GM18526 (cell line): ENCODE results near the gene GCH1.

Source experiments
- POLR2A ChIP-seq: IDR thresholded peaks from 3 replicates; pipeline ENCODE4 v1.6.1; 2011; ENCODE audit not compliant: insufficient read length; ENCODE audit errors: extremely low read depth

GCH1 gene

GRCh38 chr14:54815515-54815914 lies 87.1 kb downstream of the GCH1 start:
- no peak for TF ChIP-seq POLR2A

- no peak for TF ChIP-seq POLR2A
Observed at GRCh38 chr14:54815016-54815415, 87.6 kb downstream of the GCH1 start.

GRCh38 chr14:54814076-54814475 lies 88.5 kb downstream of the GCH1 start:
- TF ChIP-seq POLR2A, result no peak

GRCh38 chr14:54813081-54813480 lies 89.5 kb downstream of the GCH1 start:
- TF ChIP-seq POLR2A, result no peak

GRCh38 chr14:54812617-54813016 lies 90.0 kb downstream of the GCH1 start:
- no peak for TF ChIP-seq POLR2A

- no peak for TF ChIP-seq POLR2A
Observed at GRCh38 chr14:54809767-54810166, 92.9 kb downstream of the GCH1 start.

GRCh38 chr14:54808326-54809161 lies 94.1 kb downstream of the GCH1 start:
- no peak for TF ChIP-seq POLR2A

GRCh38 chr14:54807881-54808280 lies 94.7 kb downstream of the GCH1 start:
- TF ChIP-seq POLR2A, result no peak

- no peak for TF ChIP-seq POLR2A
Observed at GRCh38 chr14:54807428-54807827, 95.2 kb downstream of the GCH1 start.

GRCh38 chr14:54806616-54807015 lies 96.0 kb downstream of the GCH1 start:
- no peak for TF ChIP-seq POLR2A

- no peak for TF ChIP-seq POLR2A
Observed at GRCh38 chr14:54805445-54806322, 96.9 kb downstream of the GCH1 start.

- no peak for TF ChIP-seq POLR2A
Observed at GRCh38 chr14:54805070-54805444, 97.6 kb downstream of the GCH1 start.

- no peak for TF ChIP-seq POLR2A
Observed at GRCh38 chr14:54804538-54805041, 98.0 kb downstream of the GCH1 start.

GRCh38 chr14:54803926-54804537 lies 98.6 kb downstream of the GCH1 start:
- TF ChIP-seq POLR2A, result no peak

GRCh38 chr14:54803396-54803795 lies 99.2 kb downstream of the GCH1 start:
- no peak for TF ChIP-seq POLR2A
